Type B pancreatic cell (in vitro differentiated cells): ENCODE data around the gene PNKP. TPM values are rescaled to one million over a fixed set of nuclear protein-coding genes. Genes with fewer than 3 reads are reported as not detected.

Source experiments
- DNase-seq: peaks from one replicate; pipeline ENCODE4 v3.0.0; 2021; ENCODE audit warnings: mixed read lengths; ENCODE audit not compliant: unreplicated experiment; ENCODE audit errors: extremely low spot score
- H3K27ac Mint-ChIP-seq: 2 replicates; pipeline ENCODE4 v1.8.0; 2021; ENCODE audit warnings: mild to moderate bottlenecking, mixed read lengths
- H3K27me3 Mint-ChIP-seq: 2 replicates; pipeline ENCODE4 v1.8.0; 2021; ENCODE audit warnings: mixed read lengths
- H3K36me3 Mint-ChIP-seq: 2 replicates; pipeline ENCODE4 v1.8.0; 2021; ENCODE audit warnings: mixed read lengths
- H3K4me1 Mint-ChIP-seq: one replicate; pipeline ENCODE4 v1.8.0; 2021; ENCODE audit warnings: mixed read lengths; ENCODE audit not compliant: unreplicated experiment
- H3K4me3 Mint-ChIP-seq: 2 replicates; pipeline ENCODE4 v1.8.0; 2021; ENCODE audit warnings: mild to moderate bottlenecking, mixed read lengths
- H3K9me3 Mint-ChIP-seq: 2 replicates; pipeline ENCODE4 v1.8.0; 2021; ENCODE audit warnings: mixed read lengths
- CTCF ChIP-seq: fragments of 200-600 bp; sonication (generic); conservative IDR thresholded peaks from 2 replicates; pipeline ENCODE4 v1.5.0; 2021; ENCODE audit warnings: antibody characterized with exemption, mild to moderate bottlenecking
- total RNA-seq: library from RNA; stranded (reverse); gene quantifications from 2 replicates; pipeline ENCODE4 v1.2.1, GENCODE V29; 2021; ENCODE audit warnings: low replicate concordance

The PNKP gene
- total RNA-seq, 1 donor from 2014 or later = 125 TPM

- no peak within 1 kb of the TSS for H3K4me3 Mint-ChIP-seq
- peaks cover 9% of the 10 kb centered on the region for H3K27me3 Mint-ChIP-seq
- no peak for TF ChIP-seq CTCF
- H3K27ac Mint-ChIP-seq = peak within 1 kb of the TSS; percentile 74
- H3K36me3 Mint-ChIP-seq = no peaks in the 10 kb centered on the region
- peaks cover 24% of the 10 kb centered on the region for H3K4me1 Mint-ChIP-seq
- DNase-seq = no peak
- no peaks in the 10 kb centered on the region for H3K9me3 Mint-ChIP-seq
Measured at GRCh38 chr19:49896863-49897621, 29.7 kb upstream of the PNKP start, which contains the start of gene IL4I1. IL4I1 (minus strand) TSS chr19:49896887; CDS start chr19:49896160, 727 bp downstream.

- Mint-ChIP-seq H3K27me3 (peaks cover 15% of the 10 kb centered on the region), H3K36me3 (no peaks in the 10 kb centered on the region), H3K9me3 (no peaks in the 10 kb centered on the region), H3K4me3 (no peak overlapping the region), H3K4me1 (peaks cover 24% of the 10 kb centered on the region), H3K27ac (no peak overlapping the region)
- DNase-seq = no peak
- no peak for TF ChIP-seq CTCF
Measured at GRCh38 chr19:49895566-49896297, 28.4 kb upstream of the PNKP start.

- Mint-ChIP-seq H3K27me3 (peaks cover 15% of the 10 kb centered on the region), H3K27ac (no peak overlapping the region), H3K9me3 (no peaks in the 10 kb centered on the region), H3K4me1 (peaks cover 24% of the 10 kb centered on the region), H3K4me3 (no peak overlapping the region), H3K36me3 (no peaks in the 10 kb centered on the region)
- DNase-seq = no peak
- no peak for TF ChIP-seq CTCF
Measured at GRCh38 chr19:49894879-49895565, 27.6 kb upstream of the PNKP start.

- TF ChIP-seq CTCF = no peak
- Mint-ChIP-seq H3K9me3 (no peaks in the 10 kb centered on the region), H3K27ac (no peak overlapping the region), H3K4me3 (no peak overlapping the region), H3K36me3 (no peaks in the 10 kb centered on the region), H3K4me1 (peaks cover 24% of the 10 kb centered on the region), H3K27me3 (peaks cover 15% of the 10 kb centered on the region)
- DNase-seq = no peak
Measured at GRCh38 chr19:49894011-49894664, 26.8 kb upstream of the PNKP start.

GRCh38 chr19:49892716-49893115 is 25.3 kb upstream of the PNKP start:
- H3K27me3 Mint-ChIP-seq = peaks cover 15% of the 10 kb centered on the region
- H3K9me3 Mint-ChIP-seq = no peaks in the 10 kb centered on the region
- H3K4me1 Mint-ChIP-seq = peaks cover 21% of the 10 kb centered on the region
- TF ChIP-seq CTCF = no peak
- peak overlapping the region; percentile 34 for H3K27ac Mint-ChIP-seq
- H3K36me3 Mint-ChIP-seq = no peaks in the 10 kb centered on the region
- H3K4me3 Mint-ChIP-seq = peak overlapping the region; percentile 12
- DNase-seq = no peak
